Stimulated activated naive CD8-positive, alpha-beta T cell treated with anti-CD3 and anti-CD28 coated beads, Interleukin-15, Interleukin-2, amounts not matched to agents 100 ng/mL and 50 ng/mL, for 24 hours (primary cell): Measurements from ENCODE around the gene MUC3A.
"Not testable (repeated sequence)": the region's sequence is repeated elsewhere in the genome, so short reads cannot be mapped to it uniquely, and the experiment has no call there.

Experiments
- H3K27ac Mint-ChIP-seq: one replicate; pipeline ENCODE4 v1.8.0; 2021; ENCODE audit warnings: mild to moderate bottlenecking, mixed read lengths
- H3K27me3 Mint-ChIP-seq: one replicate; pipeline ENCODE4 v1.8.0; 2021; ENCODE audit warnings: mixed read lengths
- H3K36me3 Mint-ChIP-seq: one replicate; pipeline ENCODE4 v1.8.0; 2021; ENCODE audit warnings: low read depth, mixed read lengths
- H3K4me1 Mint-ChIP-seq: one replicate; pipeline ENCODE4 v1.8.0; 2021; ENCODE audit warnings: low read depth, mixed read lengths
- H3K4me3 Mint-ChIP-seq: one replicate; pipeline ENCODE4 v1.8.0; 2021; ENCODE audit warnings: mild to moderate bottlenecking, mixed read lengths
- H3K9me3 Mint-ChIP-seq: one replicate; pipeline ENCODE4 v1.8.0; 2021; ENCODE audit warnings: mixed read lengths

MUC3A gene

DNA sequence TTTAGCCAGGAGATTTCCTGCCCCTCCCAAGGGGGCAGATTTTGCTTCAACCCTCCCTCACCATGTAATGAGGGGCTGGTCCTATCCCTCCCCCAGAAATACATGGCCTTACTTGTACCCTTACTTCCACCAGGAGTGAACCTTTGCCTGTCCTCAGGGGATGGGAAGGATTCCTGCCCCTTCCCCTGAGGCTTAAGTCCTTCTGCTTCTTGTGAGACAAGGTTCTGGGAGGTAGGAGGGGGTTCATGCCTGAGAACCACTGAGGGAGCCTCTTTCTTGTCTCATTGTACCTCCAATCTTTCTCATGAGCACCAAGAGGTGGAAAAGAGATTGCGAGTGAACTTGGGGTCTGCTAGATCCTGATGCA is 19.5 kb upstream of the MUC3A start:
- Mint-ChIP-seq H3K27me3 (peaks cover 13% of the 10 kb centered on the region), H3K4me1 (no peaks in the 10 kb centered on the region), H3K27ac (no peak overlapping the region), H3K36me3 (no peaks in the 10 kb centered on the region), H3K9me3 (peaks cover 6% of the 10 kb centered on the region), H3K4me3 (no peak overlapping the region)

DNA sequence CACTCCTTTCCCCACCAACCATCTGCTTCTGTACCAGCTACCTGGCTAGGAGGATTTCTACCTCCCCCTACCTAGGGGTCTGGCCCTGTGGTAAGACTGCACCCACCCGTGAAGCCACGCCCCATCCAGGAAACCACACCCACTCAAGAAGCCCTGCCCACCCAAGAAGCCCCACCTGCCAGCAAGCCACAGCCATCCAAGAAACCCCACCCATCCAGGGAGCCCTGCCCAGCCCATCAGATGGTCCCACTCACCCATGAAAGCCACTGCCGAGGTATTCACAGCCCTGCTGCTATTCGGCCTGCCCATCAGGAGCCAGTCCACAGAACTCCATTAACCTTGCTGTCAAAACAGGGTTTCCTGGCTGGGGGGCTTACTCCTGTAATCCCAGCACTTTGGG is 15.6 kb upstream of the MUC3A start:
- no peaks in the 10 kb centered on the region for H3K36me3 Mint-ChIP-seq
- no peaks in the 10 kb centered on the region for H3K4me1 Mint-ChIP-seq

DNA sequence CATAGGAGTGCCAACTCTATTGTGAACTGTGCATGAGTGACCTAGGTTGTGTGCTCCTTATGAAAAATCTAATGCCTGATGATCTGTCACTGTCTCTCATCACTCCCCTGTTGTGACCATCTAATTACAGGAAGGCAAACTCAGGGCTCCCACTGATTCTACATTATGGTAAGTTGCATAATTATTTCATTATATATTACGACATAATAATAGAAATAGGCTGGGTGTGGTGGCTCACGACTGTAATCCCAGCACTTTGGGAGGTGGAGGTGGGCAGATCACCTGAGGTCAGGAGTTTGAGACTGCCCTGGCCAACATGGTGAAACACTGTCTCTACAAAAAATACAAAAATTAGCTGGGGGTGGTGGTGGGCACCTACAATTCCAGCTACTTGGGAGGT is 14.0 kb upstream of the MUC3A start:
- not testable (repeated sequence) for H3K4me3 Mint-ChIP-seq

More for the DNA sequence above, 15.6 kb upstream of the MUC3A start:
- Mint-ChIP-seq H3K27me3 (peaks cover 13% of the 10 kb centered on the region), H3K4me3 (no peak overlapping the region), H3K27ac (no peak overlapping the region), H3K9me3 (peaks cover 6% of the 10 kb centered on the region)

DNA sequence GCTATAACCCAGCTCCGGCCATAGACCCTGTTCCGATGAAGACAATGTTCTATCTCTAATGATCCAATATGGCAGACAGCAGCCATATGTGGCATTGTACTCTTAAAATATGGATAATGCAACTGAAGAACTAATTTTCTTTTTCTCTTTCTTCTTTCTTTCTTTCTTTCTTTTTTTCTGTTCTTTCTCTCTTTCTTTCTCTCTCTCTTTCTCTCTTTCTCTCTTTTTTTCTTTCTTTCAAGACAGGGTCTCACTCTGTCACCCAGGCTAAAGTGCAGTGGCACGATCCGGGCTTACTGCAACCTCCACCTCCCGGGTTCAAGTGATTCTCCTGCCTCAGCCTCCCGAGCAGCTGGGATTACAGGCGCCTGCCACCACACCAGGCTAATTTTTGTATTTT is 13.2 kb upstream of the MUC3A start:
- not testable (repeated sequence) for H3K4me1 Mint-ChIP-seq, H3K9me3 Mint-ChIP-seq, H3K27ac Mint-ChIP-seq, H3K27me3 Mint-ChIP-seq, H3K36me3 Mint-ChIP-seq, H3K4me3 Mint-ChIP-seq

More for the DNA sequence above, 14.0 kb upstream of the MUC3A start:
- not testable (repeated sequence) for H3K9me3 Mint-ChIP-seq, H3K36me3 Mint-ChIP-seq, H3K4me1 Mint-ChIP-seq, H3K27ac Mint-ChIP-seq
- H3K27me3 Mint-ChIP-seq, result peaks cover 14% of the 10 kb centered on the region

DNA sequence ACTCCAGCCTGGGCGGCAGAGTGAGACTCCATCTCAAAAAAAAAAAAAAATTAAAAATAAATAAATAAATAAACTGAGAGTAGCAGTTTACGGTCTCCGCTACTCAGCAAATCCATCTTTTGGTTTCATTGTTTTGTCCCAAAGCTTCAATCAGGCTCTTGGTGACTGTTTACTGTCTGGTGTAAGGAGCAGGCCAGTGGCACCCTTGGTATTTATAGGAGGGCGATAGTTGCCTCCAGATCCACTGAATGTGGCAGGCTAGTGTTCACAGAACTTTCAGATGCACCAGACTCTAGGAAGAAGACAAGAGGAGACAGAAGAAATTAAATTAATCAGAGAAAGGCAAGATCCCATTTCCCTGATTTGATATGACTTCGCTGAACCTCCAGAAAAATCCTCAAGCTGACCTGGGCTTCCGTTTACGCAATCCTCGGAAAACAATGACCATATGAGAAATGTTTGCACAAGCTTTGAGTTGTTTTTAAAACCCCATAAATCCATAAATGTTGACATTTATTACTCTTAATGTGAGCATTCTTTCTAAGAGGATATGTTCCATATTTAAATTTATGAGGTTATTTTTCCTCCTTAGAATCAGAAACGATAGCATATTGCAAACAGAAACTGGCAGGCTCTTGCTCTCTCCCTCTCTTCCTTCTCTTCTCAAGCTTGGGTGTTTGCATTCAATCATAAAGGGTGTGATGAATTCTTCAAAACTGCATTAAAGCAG is 7.1 kb upstream of the MUC3A start:
- Mint-ChIP-seq H3K27me3 (peaks cover 9% of the 10 kb centered on the region), H3K4me3 (no peak overlapping the region), H3K9me3 (no peaks in the 10 kb centered on the region), H3K27ac (no peak overlapping the region), H3K36me3 (no peaks in the 10 kb centered on the region), H3K4me1 (no peaks in the 10 kb centered on the region)

DNA sequence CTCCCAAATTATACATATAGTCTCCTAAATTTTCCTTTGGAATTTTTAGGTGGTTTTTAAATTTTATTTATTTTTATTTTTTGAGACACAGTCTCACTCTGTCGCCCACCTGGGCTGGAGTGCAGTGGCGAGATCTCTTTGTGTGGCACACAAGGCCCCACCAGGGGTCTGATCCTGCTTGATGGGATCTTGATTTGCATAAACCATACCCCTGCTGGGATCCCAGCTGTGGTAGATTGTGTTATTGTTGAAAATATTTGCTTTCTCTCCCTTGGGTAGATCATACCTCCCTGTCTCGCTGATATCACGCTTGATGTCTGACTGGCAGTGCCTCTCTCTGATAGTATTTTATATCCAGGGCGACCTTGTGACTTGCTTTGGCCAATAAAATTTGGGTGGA is 5.6 kb upstream of the MUC3A start:
- Mint-ChIP-seq H3K27me3 (peaks cover 9% of the 10 kb centered on the region), H3K27ac (no peak overlapping the region), H3K4me1 (no peaks in the 10 kb centered on the region), H3K36me3 (no peaks in the 10 kb centered on the region), H3K4me3 (no peak overlapping the region), H3K9me3 (no peaks in the 10 kb centered on the region)

DNA sequence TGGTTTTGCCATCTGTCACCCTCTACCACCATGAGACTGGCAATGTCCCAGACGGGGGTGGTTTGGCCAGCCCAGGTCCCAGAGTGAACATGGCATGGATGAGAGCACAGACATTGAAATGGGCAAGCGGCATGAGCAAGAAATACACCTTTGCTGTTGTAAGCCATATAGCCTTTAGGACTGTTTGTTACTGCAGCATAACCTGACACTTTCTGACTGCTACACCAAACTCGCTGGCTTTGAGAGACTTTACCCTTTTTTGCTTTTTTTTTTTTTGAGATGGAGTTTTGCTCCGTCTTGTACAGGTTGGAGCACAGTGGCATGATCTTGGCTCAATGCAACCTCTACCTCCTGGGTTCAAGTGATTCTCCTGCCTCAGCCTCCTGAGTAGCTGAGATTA is 5.2 kb upstream of the MUC3A start:
- Mint-ChIP-seq H3K27me3 (peaks cover 13% of the 10 kb centered on the region), H3K4me3 (no peak overlapping the region), H3K27ac (no peak overlapping the region), H3K36me3 (no peaks in the 10 kb centered on the region), H3K4me1 (no peaks in the 10 kb centered on the region), H3K9me3 (no peaks in the 10 kb centered on the region)

GRCh38 chr7:100946111-100946510 is 3.2 kb upstream of the MUC3A start:
- no peaks in the 10 kb centered on the region for H3K36me3 Mint-ChIP-seq
- no peak overlapping the region for H3K4me3 Mint-ChIP-seq
- H3K9me3 Mint-ChIP-seq, result no peaks in the 10 kb centered on the region
- H3K27ac Mint-ChIP-seq, result no peak overlapping the region
- peaks cover 20% of the 10 kb centered on the region for H3K27me3 Mint-ChIP-seq
- no peaks in the 10 kb centered on the region for H3K4me1 Mint-ChIP-seq

DNA sequence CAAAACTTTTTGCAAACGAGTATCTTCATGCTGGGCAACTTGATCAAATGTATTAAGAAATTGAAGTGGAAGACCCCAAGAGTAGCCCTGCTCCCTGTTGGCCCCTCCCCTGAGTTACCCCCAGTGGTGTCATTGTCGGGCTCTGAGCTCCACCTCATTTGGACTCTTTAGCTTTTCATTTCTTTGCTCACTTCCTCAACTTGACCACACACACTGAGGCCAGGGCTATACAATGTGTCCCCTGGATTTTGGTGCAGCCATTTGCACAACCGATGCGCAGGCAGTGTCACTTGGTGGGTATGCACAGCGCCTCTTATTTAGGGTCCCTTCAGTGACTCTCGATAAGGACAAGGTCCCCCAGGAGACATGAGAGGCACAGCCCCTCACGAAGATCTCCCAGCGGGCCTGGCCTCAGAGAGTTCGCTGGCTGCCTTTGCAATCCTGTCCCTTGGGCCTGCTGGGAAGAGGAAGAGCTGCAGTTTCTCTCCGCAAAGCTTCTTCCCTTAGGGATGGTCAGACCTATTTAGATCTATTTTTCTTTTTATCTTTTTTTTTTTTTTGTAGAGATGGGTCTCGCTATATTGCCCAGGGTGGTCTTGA is 2.5 kb upstream of the MUC3A start:
- Mint-ChIP-seq H3K27me3 (peaks cover 20% of the 10 kb centered on the region), H3K36me3 (no peaks in the 10 kb centered on the region), H3K9me3 (no peaks in the 10 kb centered on the region), H3K4me1 (no peaks in the 10 kb centered on the region), H3K4me3 (no peak overlapping the region), H3K27ac (no peak overlapping the region)

- Mint-ChIP-seq H3K4me3 (no peak overlapping the region), H3K4me1 (no peaks in the 10 kb centered on the region), H3K27me3 (peaks cover 20% of the 10 kb centered on the region), H3K36me3 (no peaks in the 10 kb centered on the region), H3K9me3 (no peaks in the 10 kb centered on the region), H3K27ac (no peak overlapping the region)
Measured at GRCh38 chr7:100947792-100948191, 1.5 kb upstream of the MUC3A start.

GRCh38 chr7:100949933-100950443 is 654 bp downstream of the MUC3A start:
- H3K4me3 Mint-ChIP-seq, result no peak overlapping the region
- no peaks in the 10 kb centered on the region for H3K36me3 Mint-ChIP-seq
- H3K4me1 Mint-ChIP-seq, result no peaks in the 10 kb centered on the region
- no peaks in the 10 kb centered on the region for H3K9me3 Mint-ChIP-seq
- H3K27ac Mint-ChIP-seq, result no peak overlapping the region
- peaks cover 20% of the 10 kb centered on the region for H3K27me3 Mint-ChIP-seq

GRCh38 chr7:100951172-100951571 is 1.8 kb downstream of the MUC3A start:
- Mint-ChIP-seq H3K9me3 (no peaks in the 10 kb centered on the region), H3K27ac (no peak overlapping the region), H3K27me3 (peaks cover 17% of the 10 kb centered on the region), H3K36me3 (no peaks in the 10 kb centered on the region), H3K4me1 (no peaks in the 10 kb centered on the region), H3K4me3 (no peak overlapping the region)

DNA sequence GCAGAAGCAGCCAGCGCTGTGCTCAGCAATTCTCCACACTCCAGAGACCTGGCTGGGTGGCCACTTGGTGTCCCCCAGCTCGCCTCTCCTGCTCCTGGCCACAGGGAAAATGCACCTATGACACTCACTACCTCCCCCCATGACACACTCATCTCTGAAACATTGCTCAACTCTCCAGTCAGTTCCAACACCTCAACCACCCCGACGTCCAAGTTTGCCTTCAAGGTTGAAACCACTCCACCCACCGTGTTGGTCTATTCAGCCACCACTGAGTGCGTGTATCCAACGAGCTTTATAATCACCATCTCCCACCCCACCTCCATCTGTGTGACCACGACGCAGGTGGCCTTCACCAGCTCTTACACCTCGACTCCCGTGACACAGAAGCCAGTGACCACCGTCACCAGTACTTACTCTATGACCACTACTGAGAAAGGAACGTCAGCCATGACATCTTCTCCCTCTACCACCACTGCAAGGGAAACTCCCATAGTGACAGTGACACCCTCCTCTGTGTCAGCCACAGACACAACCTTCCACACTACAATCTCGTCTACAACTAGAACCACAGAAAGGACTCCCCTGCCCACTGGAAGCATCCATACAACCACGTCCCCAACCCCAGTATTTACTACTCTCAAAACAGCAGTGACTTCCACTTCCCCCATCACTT is 2.7 kb downstream of the MUC3A start:
- Mint-ChIP-seq H3K27ac (no peak overlapping the region), H3K4me1 (no peaks in the 10 kb centered on the region), H3K4me3 (no peak overlapping the region), H3K36me3 (no peaks in the 10 kb centered on the region), H3K9me3 (no peaks in the 10 kb centered on the region), H3K27me3 (peaks cover 15% of the 10 kb centered on the region)

GRCh38 chr7:100952641-100953040 is 3.3 kb downstream of the MUC3A start:
- Mint-ChIP-seq H3K4me3 (no peak overlapping the region), H3K36me3 (no peaks in the 10 kb centered on the region), H3K27me3 (peaks cover 15% of the 10 kb centered on the region), H3K4me1 (no peaks in the 10 kb centered on the region), H3K9me3 (no peaks in the 10 kb centered on the region), H3K27ac (no peak overlapping the region)

DNA sequence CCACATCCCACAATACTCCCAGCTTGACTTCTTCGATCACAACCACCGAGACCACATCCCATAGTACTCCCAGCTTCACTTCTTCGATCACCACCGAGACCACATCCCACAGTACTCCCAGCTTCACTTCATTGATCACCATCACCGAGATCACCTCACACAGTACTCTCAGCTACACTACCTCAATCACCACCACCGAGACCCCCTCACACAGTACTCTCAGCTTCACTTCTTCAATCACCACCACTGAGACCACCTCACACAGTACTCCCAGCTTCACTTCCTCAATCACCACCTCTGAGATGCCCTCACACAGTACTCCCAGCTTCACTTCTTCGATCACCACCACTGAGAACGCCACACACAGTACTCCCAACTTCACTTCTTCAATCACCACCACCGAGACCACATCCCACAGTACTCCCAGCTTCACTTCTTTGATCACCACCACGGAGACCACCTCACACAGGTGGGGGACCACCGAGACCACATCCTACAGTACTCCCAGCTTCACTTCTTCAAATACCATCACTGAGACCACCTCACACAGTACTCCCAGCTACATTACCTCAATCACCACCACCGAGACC is 8.6 kb downstream of the MUC3A start:
- Mint-ChIP-seq H3K9me3 (no peaks in the 10 kb centered on the region), H3K27ac (no peak overlapping the region), H3K4me3 (no peak overlapping the region), H3K27me3 (peaks cover 4% of the 10 kb centered on the region), H3K36me3 (no peaks in the 10 kb centered on the region), H3K4me1 (no peaks in the 10 kb centered on the region)
